GM12891 (cell line): Measurements from ENCODE around the gene NET1.

Experiments
- DNase-seq: peaks from one replicate; pipeline ENCODE4 v3.0.0; 2011; ENCODE audit warnings: low spot score; ENCODE audit not compliant: insufficient read length
- FAIRE-seq: peaks from 2 replicates; lab custom pipeline; 2011; peaks lifted over from hg19 to GRCh38; lab: Jason Lieb, UNC
- PAX5 ChIP-seq: IDR thresholded peaks from 2 replicates; pipeline ENCODE4 v1.6.1; 2011; ENCODE audit warnings: low read length, moderate library complexity, mild to moderate bottlenecking; ENCODE audit not compliant: insufficient read depth, severe bottlenecking
- POLR2A ChIP-seq: IDR thresholded peaks from 2 replicates; pipeline ENCODE4 v1.6.1; 2011; ENCODE audit warnings: low read depth, low read length, control low read depth
- POLR2AphosphoS5 ChIP-seq: IDR thresholded peaks from 2 replicates; pipeline ENCODE4 v1.6.1; 2011; ENCODE audit warnings: low read depth, low read length, control low read depth
- POU2F2 ChIP-seq: IDR thresholded peaks from 2 replicates; pipeline ENCODE4 v1.6.1; 2011; ENCODE audit warnings: low read depth, mild to moderate bottlenecking, control low read depth, low read length, moderate library complexity
- SPI1 ChIP-seq: IDR thresholded peaks from 2 replicates; pipeline ENCODE4 v1.6.1; 2011; ENCODE audit warnings: low read depth, low read length, control low read depth
- TAF1 ChIP-seq: IDR thresholded peaks from 2 replicates; pipeline ENCODE4 v1.6.1; 2011; ENCODE audit warnings: low read depth, low read length, control low read depth

The NET1 gene

DNA sequence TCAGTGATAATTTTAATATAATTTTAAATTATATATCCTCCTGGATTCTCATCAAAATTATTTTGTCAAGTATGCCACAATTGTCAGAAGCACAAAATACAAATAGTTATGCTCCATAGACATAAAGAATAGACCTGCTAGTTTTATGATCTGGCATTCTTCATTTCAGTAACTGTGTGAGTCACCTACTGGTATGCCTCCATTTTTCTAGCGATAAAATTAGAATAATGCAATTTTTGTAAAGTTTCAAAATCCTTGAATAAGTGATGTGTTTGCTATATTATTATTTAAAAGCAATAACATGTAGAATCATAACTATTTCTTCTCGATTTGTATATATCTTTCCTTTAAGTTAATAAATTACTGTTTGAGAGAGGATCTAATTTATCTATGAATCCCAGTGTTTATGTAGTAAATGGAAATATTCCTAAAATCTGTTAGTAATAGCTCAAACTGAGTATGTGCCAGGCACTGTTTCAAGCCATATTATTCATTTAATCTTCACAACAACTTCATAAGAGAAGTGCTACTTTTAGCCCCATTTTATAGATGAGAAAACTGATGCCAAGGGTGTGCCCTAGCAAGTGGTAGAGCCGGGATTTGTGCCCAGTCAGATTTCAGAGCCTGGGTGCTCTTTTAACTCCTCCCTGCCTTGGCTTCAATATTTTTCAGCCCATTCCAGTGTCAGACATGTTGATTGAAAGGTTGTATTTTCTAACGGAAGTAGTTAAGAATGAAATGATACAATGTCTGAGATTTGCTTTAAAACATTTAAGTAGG lies 38.4 kb downstream of the NET1 start:
- DNase-seq (no peak), FAIRE-seq (no peak)
- TF ChIP-seq PAX5, result no peak
- TF ChIP-seq SPI1, result no peak
- no peak for TF ChIP-seq POLR2A
- TF ChIP-seq TAF1, result no peak
- no peak for TF ChIP-seq POU2F2

- DNase-seq, result no peak
- TF ChIP-seq POU2F2 (no peak), TAF1 (no peak), POLR2A (no peak), POLR2AphosphoS5 (no peak), SPI1 (no peak), PAX5 (no peak)
- no peak for FAIRE-seq
Observed at GRCh38 chr10:5453749-5454489, 41.6 kb downstream of the NET1 start.

- TF ChIP-seq POLR2A, result no peak
- no peak for TF ChIP-seq PAX5
- TF ChIP-seq SPI1, result no peak
- no peak for TF ChIP-seq POU2F2
- no peak for TF ChIP-seq POLR2AphosphoS5
- no peak for TF ChIP-seq TAF1
- FAIRE-seq (no peak), DNase-seq (no peak)
Observed at GRCh38 chr10:5456563-5456962, 44.2 kb downstream of the NET1 start.

DNA sequence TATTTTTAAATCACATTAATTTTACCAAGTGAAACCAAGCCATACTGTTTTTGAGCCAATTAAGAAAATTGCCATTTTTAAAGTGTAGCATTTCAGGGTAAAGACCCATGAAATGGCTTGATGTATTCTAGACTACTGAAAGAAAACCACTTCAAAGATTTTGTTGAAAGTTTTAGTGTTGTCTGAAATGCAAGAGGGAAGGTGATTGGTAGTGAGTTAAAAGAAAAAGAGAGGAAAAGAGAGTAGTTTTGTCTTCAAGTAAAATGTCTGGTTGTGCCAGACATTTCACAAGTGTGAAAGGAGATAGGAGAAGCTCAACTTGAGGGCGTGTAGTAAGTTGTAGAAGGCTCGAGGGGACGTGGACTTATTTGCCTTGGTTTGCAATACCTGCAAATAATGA lies 45.4 kb downstream of the NET1 start:
- DNase-seq (no peak), FAIRE-seq (no peak)
- no peak for TF ChIP-seq PAX5
- no peak for TF ChIP-seq SPI1
- no peak for TF ChIP-seq POU2F2
- TF ChIP-seq POLR2A, result no peak
- TF ChIP-seq TAF1, result no peak
- TF ChIP-seq POLR2AphosphoS5, result no peak

- FAIRE-seq (no peak), DNase-seq (no peak)
- TF ChIP-seq TAF1 (no peak), POLR2A (no peak), POLR2AphosphoS5 (no peak), PAX5 (no peak), POU2F2 (no peak), SPI1 (no peak)
Observed at GRCh38 chr10:5458425-5458824, 46.1 kb downstream of the NET1 start.

- TF ChIP-seq PAX5 (no peak), POLR2A (no peak), POLR2AphosphoS5 (no peak), SPI1 (no peak), TAF1 (no peak), POU2F2 (no peak)
- DNase-seq, result no peak
- no peak for FAIRE-seq
Observed at GRCh38 chr10:5458949-5459747, 46.8 kb downstream of the NET1 start.

- no peak for FAIRE-seq
- no peak for TF ChIP-seq PAX5
- DNase-seq, result no peak
Observed at GRCh38 chr10:5460468-5461202, 48.3 kb downstream of the NET1 start.

GRCh38 chr10:5461203-5461588 lies 48.8 kb downstream of the NET1 start:
- TF ChIP-seq PAX5 (no peak), SPI1 (no peak), POLR2AphosphoS5 (no peak), TAF1 (no peak), POU2F2 (no peak), POLR2A (no peak)
- FAIRE-seq (no peak), DNase-seq (no peak)
